NCI-H446 treated with DMSO at 0.1 percent for 48 hours (cell line): Measurements from ENCODE around the gene MYO1A.

ENCODE experiments used
- DNase-seq: peaks from one replicate; lab custom pipeline; 2025; lab: John Stamatoyannopoulos, UW

Gene MYO1A

DNA sequence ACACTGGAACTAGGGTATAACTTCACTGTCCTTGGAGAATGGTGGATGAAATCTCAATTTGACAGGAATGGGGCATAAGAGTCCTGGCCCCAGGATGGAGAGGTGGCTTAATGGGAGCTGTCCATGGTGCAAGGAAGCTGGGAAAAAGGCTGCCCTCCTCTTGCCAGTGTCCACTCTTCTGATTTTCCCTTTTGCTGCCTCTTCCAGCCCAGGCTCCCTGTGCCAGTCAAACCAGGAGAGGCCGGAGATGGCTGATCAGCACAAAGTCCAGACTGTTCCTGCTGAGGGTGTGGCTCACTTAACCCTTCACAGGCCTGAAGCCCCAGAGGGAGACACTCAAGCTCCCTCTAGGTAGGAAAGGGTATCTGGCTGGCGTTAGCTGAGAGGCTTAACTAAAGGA lies at the start of gene MYO1A:
TSS of gene MYO1A (minus strand) at position 240 of the 400 bp plus-strand sequence. CDS start 1,806 bp downstream, outside the sequence.
- DNase-seq = no peak

- no peak for DNase-seq
Observed at GRCh38 chr12:57099047-57099714, 49.3 kb upstream of the MYO1A start.

DNA sequence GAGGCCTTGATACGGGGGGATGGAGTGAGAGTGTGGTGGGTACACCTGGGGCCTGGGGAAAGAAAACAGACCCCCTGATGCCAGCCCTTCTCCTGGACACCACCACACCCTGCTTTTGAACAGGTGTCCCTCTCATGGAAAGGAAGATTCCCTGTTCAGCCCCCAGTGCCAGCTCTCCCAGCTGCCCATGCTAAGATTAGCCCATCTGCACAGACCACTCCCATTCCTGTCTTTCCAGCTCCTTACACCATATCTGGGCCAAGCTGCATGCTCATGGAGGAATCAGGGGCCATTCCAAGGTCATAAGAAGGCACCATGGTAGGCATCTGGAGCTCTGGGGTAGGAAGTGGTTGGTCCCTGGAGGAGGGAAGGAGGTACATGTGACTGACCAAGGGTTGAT lies 48.6 kb upstream of the MYO1A start:
- no peak for DNase-seq

DNA sequence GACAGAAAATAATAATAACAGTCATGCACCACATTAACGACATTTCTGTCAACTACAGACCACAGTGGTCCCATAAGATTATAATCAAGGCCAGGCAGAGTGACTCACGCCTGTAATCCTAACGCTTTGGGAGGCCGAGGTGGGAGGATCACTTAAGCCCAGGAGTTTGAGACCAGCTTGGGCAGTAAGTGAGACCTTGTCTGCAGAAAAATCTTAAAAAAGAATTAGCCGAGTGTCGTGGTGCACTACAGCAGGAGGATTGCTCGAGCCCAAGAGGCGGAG lies 47.6 kb upstream of the MYO1A start:
- DNase-seq = no peak

GRCh38 chr12:57096748-57097553 lies 47.0 kb upstream of the MYO1A start:
- DNase-seq = no peak

GRCh38 chr12:57096099-57096572 lies 46.2 kb upstream of the MYO1A start:
- no peak for DNase-seq

GRCh38 chr12:57095440-57095839 lies 45.5 kb upstream of the MYO1A start:
- DNase-seq = no peak

GRCh38 chr12:57094208-57095160 lies 44.6 kb upstream of the MYO1A start:
- DNase-seq = no peak

GRCh38 chr12:57093415-57094207 lies 43.7 kb upstream of the MYO1A start:
- no peak for DNase-seq

GRCh38 chr12:57092876-57093414 lies 43.0 kb upstream of the MYO1A start:
- no peak for DNase-seq

GRCh38 chr12:57092529-57092862 lies 42.6 kb upstream of the MYO1A start:
- no peak for DNase-seq

DNA sequence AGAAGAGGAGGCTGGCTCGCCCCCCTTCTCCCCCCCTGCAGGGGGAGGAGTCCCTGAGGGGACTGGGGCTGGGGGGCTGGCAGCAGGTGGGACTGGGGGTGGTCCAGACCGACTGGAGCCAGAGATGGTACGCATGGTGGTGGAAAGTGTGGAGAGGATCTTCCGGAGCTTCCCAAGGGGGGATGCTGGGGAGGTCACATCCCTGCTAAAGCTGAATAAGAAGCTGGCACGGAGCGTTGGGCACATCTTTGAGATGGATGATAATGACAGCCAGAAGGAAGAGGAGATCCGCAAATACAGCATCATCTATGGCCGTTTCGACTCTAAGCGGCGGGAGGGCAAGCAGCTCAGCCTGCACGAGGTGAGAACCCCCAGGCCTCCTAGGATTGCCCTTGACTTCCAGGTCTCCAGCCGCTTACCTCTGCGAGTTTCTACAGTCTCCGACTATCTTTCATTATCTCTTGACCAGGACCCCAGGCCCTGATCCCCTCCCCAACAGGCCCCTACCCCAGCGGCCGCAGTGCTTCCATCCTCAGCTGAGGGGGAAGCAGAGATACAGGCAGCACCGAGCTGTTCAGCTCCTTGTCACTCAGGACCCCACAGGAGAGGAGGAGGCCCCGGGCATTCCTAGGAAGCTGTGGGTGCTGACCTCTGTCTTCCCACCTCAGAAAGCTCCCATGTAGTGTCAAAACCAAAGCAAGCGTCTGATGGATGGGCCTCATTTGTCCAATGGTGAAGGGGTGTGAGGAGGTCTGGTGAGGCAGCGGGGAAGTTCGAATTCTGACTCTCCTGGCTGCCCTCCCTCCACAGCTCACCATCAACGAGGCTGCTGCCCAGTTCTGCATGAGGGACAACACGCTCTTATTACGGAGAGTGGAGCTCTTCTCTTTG lies 42.0 kb upstream of the MYO1A start:
- DNase-seq = no peak

- no peak for DNase-seq
Observed at GRCh38 chr12:57090924-57091637, 41.2 kb upstream of the MYO1A start.

GRCh38 chr12:57090490-57090889 lies 40.6 kb upstream of the MYO1A start:
- no peak for DNase-seq

- no peak for DNase-seq
Observed at GRCh38 chr12:57089271-57090245, 39.6 kb upstream of the MYO1A start.

GRCh38 chr12:57088354-57089270 lies 38.7 kb upstream of the MYO1A start, which contains the start of gene NAB2:
TSS of gene NAB2 (plus strand) at chr12:57089114. CDS start at chr12:57089272, 158 bp downstream.
- DNase-seq = peak; percentile 76

GRCh38 chr12:57087691-57088353 lies 37.9 kb upstream of the MYO1A start:
- DNase-seq = no peak
